ENCODE results near the gene VWF. TPM values are rescaled to one million over a fixed set of nuclear protein-coding genes. Genes with fewer than 3 reads are reported as not detected.
A peak's percentile ranks its signal among the peaks of the same experiment; 100 is the strongest.

Gene VWF
- total RNA-seq, 2 donors from 2014 or later = 189 to 331 TPM

GRCh38 chr12:5997260-5997659 lies 127.2 kb downstream of the VWF start:
- DNase-seq (ENCODE audit: low spot score) = no peak
- no peak for TF ChIP-seq CTCF (IDR thresholded peaks at IDR 0.05)
- Histone ChIP-seq H3K36me3 (peaks cover 5% of the 10 kb centered on the region), H3K9me3 (no peaks in the 10 kb centered on the region), H3K27ac (no peak overlapping the region), H3K4me3 (no peak overlapping the region), H3K4me1 (no peaks in the 10 kb centered on the region), H3K27me3 (no peaks in the 10 kb centered on the region)

- no peak overlapping the region for H3K27ac ChIP-seq
- H3K9me3 ChIP-seq = no peaks in the 10 kb centered on the region
- peaks cover 5% of the 10 kb centered on the region for H3K36me3 ChIP-seq
- no peak for DNase-seq (ENCODE audit: low spot score)
- H3K4me3 ChIP-seq = no peak overlapping the region
- TF ChIP-seq CTCF (IDR thresholded peaks at IDR 0.05) = no peak
- no peaks in the 10 kb centered on the region for H3K4me1 ChIP-seq
- H3K27me3 ChIP-seq = no peaks in the 10 kb centered on the region
Observed at GRCh38 chr12:5996459-5996858, 128.0 kb downstream of the VWF start.

- Histone ChIP-seq H3K9me3 (no peaks in the 10 kb centered on the region), H3K27me3 (no peaks in the 10 kb centered on the region), H3K36me3 (peaks cover 2% of the 10 kb centered on the region), H3K27ac (no peak overlapping the region), H3K4me3 (no peak overlapping the region), H3K4me1 (peaks cover 0 to 4% of the 10 kb centered on the region in 2 donors)
- DNase-seq (ENCODE audit: low spot score) = no peak
- no peak for TF ChIP-seq CTCF (IDR thresholded peaks at IDR 0.05)
Observed at GRCh38 chr12:5989621-5990020, 134.8 kb downstream of the VWF start.

- peaks cover 0 to 4% of the 10 kb centered on the region in 2 donors for H3K4me1 ChIP-seq
- peak; percentile 91 to 97 for TF ChIP-seq CTCF (IDR thresholded peaks at IDR 0.05)
- H3K27me3 ChIP-seq = no peaks in the 10 kb centered on the region
- no peak overlapping the region for H3K27ac ChIP-seq
- H3K4me3 ChIP-seq = no peak overlapping the region
- no peaks in the 10 kb centered on the region for H3K9me3 ChIP-seq
- no peaks in the 10 kb centered on the region for H3K36me3 ChIP-seq
- peak; percentile 68 for DNase-seq (ENCODE audit: low spot score)
Observed at GRCh38 chr12:5988659-5989116, 135.8 kb downstream of the VWF start.

GRCh38 chr12:5988088-5988487 lies 136.4 kb downstream of the VWF start:
- Histone ChIP-seq H3K27ac (no peak overlapping the region), H3K9me3 (no peaks in the 10 kb centered on the region), H3K4me3 (no peak overlapping the region), H3K4me1 (peaks cover 0 to 4% of the 10 kb centered on the region in 2 donors), H3K27me3 (no peaks in the 10 kb centered on the region), H3K36me3 (no peaks in the 10 kb centered on the region)
- no peak for TF ChIP-seq CTCF (IDR thresholded peaks at IDR 0.05)
- no peak for DNase-seq (ENCODE audit: low spot score)

GRCh38 chr12:5987573-5987972 lies 136.9 kb downstream of the VWF start:
- H3K36me3 ChIP-seq = no peaks in the 10 kb centered on the region
- no peak for DNase-seq (ENCODE audit: low spot score)
- no peaks in the 10 kb centered on the region for H3K27me3 ChIP-seq
- no peak overlapping the region for H3K27ac ChIP-seq
- peaks cover 0 to 4% of the 10 kb centered on the region in 2 donors for H3K4me1 ChIP-seq
- H3K9me3 ChIP-seq = no peaks in the 10 kb centered on the region
- H3K4me3 ChIP-seq = no peak overlapping the region
- no peak for TF ChIP-seq CTCF (IDR thresholded peaks at IDR 0.05)
